ENCODE results near the gene ATP5PO. TPM values are rescaled to one million over a fixed set of nuclear protein-coding genes. Genes with fewer than 3 reads are reported as not detected.
A peak's percentile ranks its signal among the peaks of the same experiment; 100 is the strongest.

ATP5PO gene
- polyA plus RNA-seq, 1 of the 3 experiments (the other 2 are of a cell fraction) = 148 TPM

DNA sequence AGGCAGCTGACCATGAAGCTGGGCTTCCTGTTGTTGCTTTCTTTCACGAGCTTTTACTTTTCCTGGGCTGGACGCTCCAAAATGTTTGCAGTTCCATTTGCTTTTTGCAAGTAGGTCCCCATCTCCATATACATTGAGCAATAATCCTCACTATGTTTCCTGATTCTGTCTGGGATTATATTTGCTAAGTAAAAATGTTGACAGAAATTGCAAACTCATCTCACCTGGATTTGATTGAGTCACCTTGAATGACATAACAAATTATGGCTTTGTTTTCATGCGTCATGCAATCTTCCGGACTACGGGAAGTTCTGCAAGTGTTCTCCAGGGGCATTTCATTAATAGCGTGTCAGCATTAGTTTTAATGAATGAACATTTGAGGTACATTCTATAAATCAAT is 18.9 kb downstream of the ATP5PO start:
- no peak overlapping the region for H3K4me2 ChIP-seq
- peaks cover 6% of the 10 kb centered on the region for H3F3A ChIP-seq (replicated peaks; ENCODE audit: insufficient read depth)
- peaks cover 0 to 11% of the 10 kb centered on the region in 2 experiments; a peak in 2 of 4 replicates for H3K4me1 ChIP-seq (ENCODE audit: control insufficient read depth in 1 of 2, insufficient read depth in 2 of 2, low read depth in 1 of 2, low read length in 1 of 2)
- CTCF ChIA-PET = interaction anchor here (0.8 to 0.9 kb wide), 2 partner anchors 247 to 291 kb away, joined by 3 read pairs; no protein-coding TSS in a partner anchor
- H3K79me2 ChIP-seq (ENCODE audit: insufficient read depth) = no peaks in the 10 kb centered on the region
- no peak for TF ChIP-seq SMC3 (IDR thresholded peaks at IDR 0.05; ENCODE audit: low read depth, low read length)
- H4K20me1 ChIP-seq (ENCODE audit: insufficient read depth) = no peaks in the 10 kb centered on the region
- H3K9ac ChIP-seq = no peak overlapping the region
- H3K27me3 ChIP-seq (ENCODE audit: insufficient read depth) = no peaks in the 10 kb centered on the region
- H2AFZ ChIP-seq (ENCODE audit: low read depth) = no peak overlapping the region
- H3K27ac ChIP-seq (ENCODE audit: low read depth in 2 of 2, low read length in 1 of 2) = no peak overlapping the region
- H3K9me2 ChIP-seq = no peaks in the 10 kb centered on the region
- 91% methylated on average over 6 of the region's 6 CpGs for WGBS (ENCODE audit: low lambda C conversion rate)
- H3K4me3 ChIP-seq (ENCODE audit: low read depth in 2 of 2, low read length in 1 of 2) = no peak overlapping the region
- POLR2A ChIA-PET = no interaction called here
- peaks cover 0 to 7% of the 10 kb centered on the region in 2 experiments for H3K36me3 ChIP-seq (replicated peaks in 1 of 2; ENCODE audit: control insufficient read depth in 1 of 2, insufficient read depth in 2 of 2, low read length in 1 of 2)
- DNase-seq = no peak
- no peaks in the 10 kb centered on the region for H3K9me3 ChIP-seq

DNA sequence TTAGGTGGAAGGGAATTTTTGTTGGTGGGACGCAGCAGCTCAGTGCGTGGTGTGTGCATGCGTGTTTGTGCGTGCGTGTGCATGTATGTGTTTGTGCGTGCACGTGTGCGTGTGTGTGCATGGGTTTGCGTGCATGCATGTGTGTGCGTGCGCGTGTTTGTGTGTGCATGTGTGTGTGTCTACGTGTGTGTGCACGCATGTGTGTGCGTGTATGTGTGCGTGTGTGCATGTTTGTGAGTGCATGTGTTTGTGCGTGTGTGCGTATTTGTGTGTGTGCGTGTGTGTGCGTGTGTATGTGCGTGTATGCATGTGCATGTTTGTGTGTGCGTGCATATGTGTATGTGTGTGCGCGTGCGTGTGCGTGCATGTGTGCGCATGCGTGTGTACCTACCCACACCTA is 20.2 kb downstream of the ATP5PO start:
- no peaks in the 10 kb centered on the region for H3K79me2 ChIP-seq (ENCODE audit: insufficient read depth)
- H3F3A ChIP-seq (replicated peaks; ENCODE audit: insufficient read depth) = peaks cover 6% of the 10 kb centered on the region
- CTCF ChIA-PET = interaction anchor here (0.7 to 2.1 kb wide), 11 partner anchors 13 to 461 kb away, joined by 3 to 14 read pairs (median 3); no protein-coding TSS in a partner anchor
- no peak overlapping the region for H3K4me2 ChIP-seq
- no peak overlapping the region for H2AFZ ChIP-seq (ENCODE audit: low read depth)
- H3K36me3 ChIP-seq (replicated peaks in 1 of 2; ENCODE audit: control insufficient read depth in 1 of 2, insufficient read depth in 2 of 2, low read length in 1 of 2) = no peaks in the 10 kb centered on the region
- no peak overlapping the region for H3K4me3 ChIP-seq (ENCODE audit: low read depth in 2 of 2, low read length in 1 of 2)
- H3K4me1 ChIP-seq (ENCODE audit: control insufficient read depth in 1 of 2, insufficient read depth in 2 of 2, low read depth in 1 of 2, low read length in 1 of 2) = peaks cover 0 to 11% of the 10 kb centered on the region in 2 experiments; a peak in 2 of 4 replicates
- H4K20me1 ChIP-seq (ENCODE audit: insufficient read depth) = no peaks in the 10 kb centered on the region
- no peak for DNase-seq
- H3K27me3 ChIP-seq (ENCODE audit: insufficient read depth) = no peaks in the 10 kb centered on the region
- H3K9me2 ChIP-seq = no peaks in the 10 kb centered on the region
- H3K9ac ChIP-seq = no peak overlapping the region
- POLR2A ChIA-PET = no interaction called here
- 96% methylated on average over 28 of the region's 28 CpGs for WGBS (ENCODE audit: low lambda C conversion rate)
- no peak overlapping the region for H3K27ac ChIP-seq (ENCODE audit: low read depth in 2 of 2, low read length in 1 of 2)
- TF ChIP-seq ELF1 (IDR thresholded peaks at IDR 0.05) (no peak), TAF1 (IDR thresholded peaks at IDR 0.05; ENCODE audit: borderline replicate concordance, low read depth, low read length) (no peak)
- TF ChIP-seq, protein P1, sequence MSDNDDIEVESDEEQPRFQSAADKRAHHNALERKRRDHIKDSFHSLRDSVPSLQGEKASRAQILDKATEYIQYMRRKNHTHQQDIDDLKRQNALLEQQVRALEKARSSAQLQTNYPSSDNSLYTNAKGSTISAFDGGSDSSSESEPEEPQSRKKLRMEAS (IDR thresholded peaks at IDR 0.05; ENCODE audit: low read depth) = no peak
- no peaks in the 10 kb centered on the region for H3K9me3 ChIP-seq

DNA sequence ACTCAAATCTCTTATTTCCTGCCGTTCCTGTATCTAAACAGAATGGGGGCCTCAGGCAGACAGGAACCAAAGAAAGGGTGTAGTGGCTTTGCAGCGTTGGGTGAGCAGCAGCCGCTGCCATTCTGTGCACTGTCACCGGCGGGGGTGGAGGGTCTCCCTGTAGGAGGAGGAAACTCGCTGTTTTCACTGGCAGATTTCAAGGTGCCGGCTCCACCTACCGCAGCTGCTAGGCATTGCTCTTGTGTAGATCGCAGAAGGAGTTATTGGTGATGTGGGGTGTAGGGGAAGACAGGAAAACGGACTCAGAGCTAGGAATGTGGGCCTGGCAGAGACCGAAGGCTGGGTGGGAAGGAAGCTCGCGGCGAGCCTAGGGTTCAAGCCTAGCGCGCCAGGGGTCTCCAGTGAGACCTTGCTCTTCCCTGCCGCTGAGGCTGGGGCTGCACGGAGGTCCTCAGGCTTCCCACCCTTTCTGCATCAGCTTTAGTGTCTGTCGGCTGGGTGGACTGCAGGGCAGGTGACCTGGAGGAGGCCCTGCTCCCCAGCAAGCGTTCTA is 20.8 kb downstream of the ATP5PO start:
- no peaks in the 10 kb centered on the region for H3K36me3 ChIP-seq (replicated peaks in 1 of 2; ENCODE audit: control insufficient read depth in 1 of 2, insufficient read depth in 2 of 2, low read length in 1 of 2)
- ChIA-PET CTCF (interaction anchor here (0.7 to 2.1 kb wide), 12 partner anchors 13 to 461 kb away, joined by 3 to 14 read pairs (median 3); no protein-coding TSS in a partner anchor), POLR2A (no interaction called here)

More for the DNA sequence above, 20.8 kb downstream of the ATP5PO start:
- no peaks in the 10 kb centered on the region for H3K79me2 ChIP-seq (ENCODE audit: insufficient read depth)
- H3F3A ChIP-seq (replicated peaks; ENCODE audit: insufficient read depth) = peaks cover 3% of the 10 kb centered on the region
- peaks cover 0 to 11% of the 10 kb centered on the region in 2 experiments; a peak in 2 of 4 replicates for H3K4me1 ChIP-seq (ENCODE audit: control insufficient read depth in 1 of 2, insufficient read depth in 2 of 2, low read depth in 1 of 2, low read length in 1 of 2)
- H3K9me2 ChIP-seq = no peaks in the 10 kb centered on the region
- no peaks in the 10 kb centered on the region for H4K20me1 ChIP-seq (ENCODE audit: insufficient read depth)
- H3K4me2 ChIP-seq = peak overlapping the region; percentile 78
- peak overlapping the region; percentile 95 for H2AFZ ChIP-seq (ENCODE audit: low read depth)
- peak overlapping the region; percentile 21 to 46 for H3K4me3 ChIP-seq (ENCODE audit: low read depth in 2 of 2, low read length in 1 of 2)
- no peak overlapping the region; a peak in 1 of 4 replicates for H3K27ac ChIP-seq (ENCODE audit: low read depth in 2 of 2, low read length in 1 of 2)
- peak overlapping the region; percentile 38; the same call in 1 of the 2 replicates for H3K9ac ChIP-seq
- H3K27me3 ChIP-seq (ENCODE audit: insufficient read depth) = no peaks in the 10 kb centered on the region
- peak; percentile 88 for DNase-seq
- H3K9me3 ChIP-seq = no peaks in the 10 kb centered on the region
- 12% methylated on average over 19 of the region's 20 CpGs for WGBS (ENCODE audit: low lambda C conversion rate)
- TF ChIP-seq, protein P2, sequence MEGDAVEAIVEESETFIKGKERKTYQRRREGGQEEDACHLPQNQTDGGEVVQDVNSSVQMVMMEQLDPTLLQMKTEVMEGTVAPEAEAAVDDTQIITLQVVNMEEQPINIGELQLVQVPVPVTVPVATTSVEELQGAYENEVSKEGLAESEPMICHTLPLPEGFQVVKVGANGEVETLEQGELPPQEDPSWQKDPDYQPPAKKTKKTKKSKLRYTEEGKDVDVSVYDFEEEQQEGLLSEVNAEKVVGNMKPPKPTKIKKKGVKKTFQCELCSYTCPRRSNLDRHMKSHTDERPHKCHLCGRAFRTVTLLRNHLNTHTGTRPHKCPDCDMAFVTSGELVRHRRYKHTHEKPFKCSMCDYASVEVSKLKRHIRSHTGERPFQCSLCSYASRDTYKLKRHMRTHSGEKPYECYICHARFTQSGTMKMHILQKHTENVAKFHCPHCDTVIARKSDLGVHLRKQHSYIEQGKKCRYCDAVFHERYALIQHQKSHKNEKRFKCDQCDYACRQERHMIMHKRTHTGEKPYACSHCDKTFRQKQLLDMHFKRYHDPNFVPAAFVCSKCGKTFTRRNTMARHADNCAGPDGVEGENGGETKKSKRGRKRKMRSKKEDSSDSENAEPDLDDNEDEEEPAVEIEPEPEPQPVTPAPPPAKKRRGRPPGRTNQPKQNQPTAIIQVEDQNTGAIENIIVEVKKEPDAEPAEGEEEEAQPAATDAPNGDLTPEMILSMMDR (IDR thresholded peaks at IDR 0.05) = peak; percentile 67
- TF ChIP-seq EZH2phosphoT487 (IDR thresholded peaks at IDR 0.05; ENCODE audit: borderline replicate concordance, low read depth) (no peak), SIN3A (IDR thresholded peaks at IDR 0.05; ENCODE audit: borderline replicate concordance, low read depth, low read length) (0 out of 2 replicates have a peak, but pooled peaks have one; percentile 34), MXI1 (IDR thresholded peaks at IDR 0.05; ENCODE audit: low read depth, low read length) (peak; percentile 56; the same call in 1 of the 2 replicates), RAD21 (IDR thresholded peaks at IDR 0.05; ENCODE audit: low read length) (peak; percentile 90), SMC3 (IDR thresholded peaks at IDR 0.05; ENCODE audit: low read depth, low read length) (peak; percentile 74)
- TF ChIP-seq, protein P3, sequence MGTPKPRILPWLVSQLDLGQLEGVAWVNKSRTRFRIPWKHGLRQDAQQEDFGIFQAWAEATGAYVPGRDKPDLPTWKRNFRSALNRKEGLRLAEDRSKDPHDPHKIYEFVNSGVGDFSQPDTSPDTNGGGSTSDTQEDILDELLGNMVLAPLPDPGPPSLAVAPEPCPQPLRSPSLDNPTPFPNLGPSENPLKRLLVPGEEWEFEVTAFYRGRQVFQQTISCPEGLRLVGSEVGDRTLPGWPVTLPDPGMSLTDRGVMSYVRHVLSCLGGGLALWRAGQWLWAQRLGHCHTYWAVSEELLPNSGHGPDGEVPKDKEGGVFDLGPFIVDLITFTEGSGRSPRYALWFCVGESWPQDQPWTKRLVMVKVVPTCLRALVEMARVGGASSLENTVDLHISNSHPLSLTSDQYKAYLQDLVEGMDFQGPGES (IDR thresholded peaks at IDR 0.05; ENCODE audit: low read depth, low read length) = no peak

All from SK-N-SH (cell line).